ENCODE measurements around the gene FCSK. TPM values are rescaled to one million over a fixed set of nuclear protein-coding genes. Genes with fewer than 3 reads are reported as not detected.

The FCSK gene
- total and polyA plus RNA-seq, 10 of the 15 experiments (the other 5 are each of a cell fraction or from before 2014, with no cell fraction given), result 0.60 to 17.6 (median 7.4) TPM

GRCh38 chr16:70432356-70432722 is 22.1 kb upstream of the FCSK start:
- ChIA-PET SMC1A (ENCODE audit: uncharacterized antibody, unreplicated experiment) (interaction anchor here (0.7 to 4.0 kb wide), 12 partner anchors 11 to 92 kb away, joined by 3 to 37 read pairs (median 10); partner anchors contain the start of genes COG4, FCSK and SF3B3), POLR2A (interaction anchor here (0.7 to 4.9 kb wide), 13 partner anchors 14 to 180 kb away, joined by 3 to 47 read pairs (median 7); partner anchors contain the start of genes COG4, EXOSC6, FCSK and SF3B3), RAD21 (ENCODE audit: unreplicated experiment) (interaction anchor here (0.6 to 3.9 kb wide), 17 partner anchors 10 to 102 kb away, joined by 3 to 38 read pairs (median 7); partner anchors contain the start of genes COG4, FCSK and SF3B3), CTCF (interaction anchor here (1.0 to 2.6 kb wide), 11 partner anchors 15 to 109 kb away, joined by 3 to 10 read pairs (median 6); no protein-coding TSS in a partner anchor)
- Histone ChIP-seq H3K27me3 (replicated peaks in 1 of 2; ENCODE audit: control insufficient read depth in 2 of 2, insufficient read depth in 2 of 2, low read length in 1 of 2) (no peaks in the 10 kb centered on the region), H3K9ac (ENCODE audit: control insufficient read depth, insufficient read depth, low read length) (peak overlapping the region; percentile 80), H3K9me3 (replicated peaks; ENCODE audit: control insufficient read depth, insufficient read depth, low read length) (no peaks in the 10 kb centered on the region), H3K4me3 (peak overlapping the region; percentile 70), H3K4me1 (ENCODE audit: control insufficient read depth, insufficient read depth, low read length) (peaks cover 68% of the 10 kb centered on the region), H2AFZ (ENCODE audit: control insufficient read depth, low read depth, low read length) (no peak overlapping the region), H3K4me2 (ENCODE audit: control insufficient read depth, insufficient read depth) (peak overlapping the region; percentile 97), H3K36me3 (ENCODE audit: control insufficient read depth in 2 of 2, insufficient read depth in 2 of 2, low read length in 1 of 2) (peaks cover 0 to 4% of the 10 kb centered on the region in 2 experiments; a peak in 1 of 4 replicates), H3K79me2 (ENCODE audit: control insufficient read depth, insufficient read depth, low read length) (peaks cover 85% of the 10 kb centered on the region), H4K20me1 (ENCODE audit: control insufficient read depth, insufficient read depth) (no peaks in the 10 kb centered on the region), H3K27ac (ENCODE audit: control insufficient read depth, insufficient read depth) (peak overlapping the region; percentile 88)
- TF ChIP-seq ESRRA (IDR thresholded peaks at IDR 0.05; ENCODE audit: low read length), result no peak
- intact Hi-C loops (cut with micrococcal nuclease; ENCODE audit: unreplicated experiment), result loop anchor here (1.0 to 10.0 kb wide), 2 partner anchors 91 to 868 kb away; partner anchors contain the start of genes COG4, NFAT5 and SF3B3
- DNase-seq (ENCODE audit: low read depth, low spot score) (no peak), ATAC-seq (no peak), FAIRE-seq (no peak)
- no TSS peak for BruUV-seq (replicated peaks)
- WGBS (ENCODE audit: insufficient coverage, insufficient replicate concordance, low lambda C conversion rate, missing lambda C conversion rate), result 4% methylated on average over 3 of the region's 3 CpGs
- in situ Hi-C loops (cut with MboI), result no loop called here

GRCh38 chr16:70432723-70433457 is 21.5 kb upstream of the FCSK start:
- SMC1A ChIA-PET (ENCODE audit: uncharacterized antibody, unreplicated experiment), result interaction anchor here (0.7 to 4.0 kb wide), 14 partner anchors 10 to 92 kb away, joined by 3 to 37 read pairs (median 9); partner anchors contain the start of genes COG4, FCSK and SF3B3
- BruUV-seq (replicated peaks), result no TSS peak
- POLR2A ChIA-PET, result interaction anchor here (0.6 to 4.9 kb wide), 13 partner anchors 14 to 181 kb away, joined by 3 to 47 read pairs (median 7); partner anchors contain the start of genes EXOSC6 and FCSK
- WGBS (ENCODE audit: insufficient coverage, insufficient replicate concordance, low lambda C conversion rate, missing lambda C conversion rate), result 9% methylated on average over 12 of the region's 12 CpGs
- ATAC-seq (peak; percentile 0; the same call in 1 of the 3 replicates), DNase-seq (ENCODE audit: low read depth, low spot score) (no peak), FAIRE-seq (no peak)
- Histone ChIP-seq H2AFZ (ENCODE audit: control insufficient read depth, low read depth, low read length) (no peak overlapping the region), H3K27ac (ENCODE audit: control insufficient read depth, insufficient read depth) (peak overlapping the region; percentile 88), H3K9me3 (replicated peaks; ENCODE audit: control insufficient read depth, insufficient read depth, low read length) (no peaks in the 10 kb centered on the region), H3K4me2 (ENCODE audit: control insufficient read depth, insufficient read depth) (peak overlapping the region; percentile 97), H3K79me2 (ENCODE audit: control insufficient read depth, insufficient read depth, low read length) (peaks cover 86% of the 10 kb centered on the region), H4K20me1 (ENCODE audit: control insufficient read depth, insufficient read depth) (no peaks in the 10 kb centered on the region), H3K36me3 (ENCODE audit: control insufficient read depth in 2 of 2, insufficient read depth in 2 of 2, low read length in 1 of 2) (peaks cover 0 to 4% of the 10 kb centered on the region in 2 experiments; a peak in 1 of 4 replicates), H3K4me3 (peak overlapping the region; percentile 70), H3K27me3 (replicated peaks in 1 of 2; ENCODE audit: control insufficient read depth in 2 of 2, insufficient read depth in 2 of 2, low read length in 1 of 2) (no peaks in the 10 kb centered on the region), H3K4me1 (ENCODE audit: control insufficient read depth, insufficient read depth, low read length) (peaks cover 64% of the 10 kb centered on the region), H3K9ac (ENCODE audit: control insufficient read depth, insufficient read depth, low read length) (peak overlapping the region; percentile 80)
- intact Hi-C loops (cut with micrococcal nuclease; ENCODE audit: unreplicated experiment), result loop anchor here (1.0 to 10.0 kb wide), 2 partner anchors 90 to 868 kb away; partner anchors contain the start of genes COG4, NFAT5 and SF3B3
- in situ Hi-C loops (cut with MboI), result no loop called here
- CTCF ChIA-PET, result interaction anchor here (0.5 to 2.6 kb wide), 12 partner anchors 16 to 111 kb away, joined by 3 to 10 read pairs (median 6); partner anchors contain the start of gene COG4
- RAD21 ChIA-PET (ENCODE audit: unreplicated experiment), result interaction anchor here (0.6 to 3.9 kb wide), 16 partner anchors 10 to 92 kb away, joined by 3 to 38 read pairs (median 6); partner anchors contain the start of genes COG4, FCSK and SF3B3
- peak; percentile 68; the same call in 1 of the 2 replicates for TF ChIP-seq MLLT1 (IDR thresholded peaks at IDR 0.05)
- 0 out of 2 replicates have a peak, but pooled peaks have one; percentile 32 for TF ChIP-seq RCOR1 (conservative IDR thresholded peaks at IDR 0.05; ENCODE audit: low read depth, low read length)
- peak; percentile 92 for TF ChIP-seq IKZF1 (conservative IDR thresholded peaks at IDR 0.05)
- TF ChIP-seq TBL1XR1 (IDR thresholded peaks at IDR 0.05; ENCODE audit: low read depth, low read length), result 0 out of 2 replicates have a peak, but pooled peaks have one; percentile 44
- TF ChIP-seq IKZF2 (IDR thresholded peaks at IDR 0.05), result peak; percentile 80 to 87
- no peak for TF ChIP-seq MXI1 (IDR thresholded peaks at IDR 0.05; ENCODE audit: low read depth, low read length)
- TF ChIP-seq TCF3 (IDR thresholded peaks at IDR 0.05; ENCODE audit: borderline replicate concordance, insufficient read depth, low read depth, low read length), result peak; percentile 79
- TF ChIP-seq DPF2 (IDR thresholded peaks at IDR 0.05), result 0 out of 2 replicates have a peak, but pooled peaks have one; percentile 46
- peak; percentile 96 for TF ChIP-seq EED (IDR thresholded peaks at IDR 0.05; ENCODE audit: low read depth)
- no peak for TF ChIP-seq NR2C1 (IDR thresholded peaks at IDR 0.05)
- TF ChIP-seq SPI1 (IDR thresholded peaks at IDR 0.05; ENCODE audit: borderline replicate concordance, insufficient read depth, low read depth, low read length), result peak; percentile 88
